Measurements from ENCODE around the gene KIF26B. TPM values are rescaled to one million over a fixed set of nuclear protein-coding genes. Genes with fewer than 3 reads are reported as not detected.

Gene KIF26B
- total RNA-seq, 2 donors from 2014 or later: 0.83 to 1.3 TPM

- Histone ChIP-seq H3K9me3 (no peaks in the 10 kb centered on the region), H3K27ac (no peak overlapping the region), H3K4me3 (no peak overlapping the region), H3K36me3 (no peaks in the 10 kb centered on the region), H3K4me1 (peaks cover 0 to 14% of the 10 kb centered on the region in 2 donors), H3K27me3 (no peaks in the 10 kb centered on the region)
- no peak for DNase-seq (ENCODE audit: low spot score)
- TF ChIP-seq CTCF (IDR thresholded peaks at IDR 0.05): no peak
Observed at GRCh38 chr1:245687636-245688535, 533.1 kb downstream of the KIF26B start.

- no peak for DNase-seq (ENCODE audit: low spot score)
- no peak for TF ChIP-seq CTCF (IDR thresholded peaks at IDR 0.05)
- peaks cover 0 to 5% of the 10 kb centered on the region in 2 donors for H3K4me1 ChIP-seq
- H3K4me3 ChIP-seq: no peak overlapping the region
- H3K27ac ChIP-seq: no peak overlapping the region
- no peaks in the 10 kb centered on the region for H3K27me3 ChIP-seq
- H3K36me3 ChIP-seq: no peaks in the 10 kb centered on the region
- no peaks in the 10 kb centered on the region for H3K9me3 ChIP-seq
Observed at GRCh38 chr1:245688536-245689453, 534.0 kb downstream of the KIF26B start.

GRCh38 chr1:245690156-245690690, 535.4 kb downstream of the KIF26B start:
- Histone ChIP-seq H3K4me3 (no peak overlapping the region), H3K36me3 (no peaks in the 10 kb centered on the region), H3K27ac (no peak overlapping the region), H3K9me3 (no peaks in the 10 kb centered on the region), H3K27me3 (no peaks in the 10 kb centered on the region), H3K4me1 (no peaks in the 10 kb centered on the region)
- DNase-seq (ENCODE audit: low spot score): no peak
- TF ChIP-seq CTCF (IDR thresholded peaks at IDR 0.05): no peak

- H3K27me3 ChIP-seq: no peaks in the 10 kb centered on the region
- no peak overlapping the region for H3K4me3 ChIP-seq
- no peaks in the 10 kb centered on the region for H3K4me1 ChIP-seq
- H3K27ac ChIP-seq: no peak overlapping the region
- no peaks in the 10 kb centered on the region for H3K9me3 ChIP-seq
- TF ChIP-seq CTCF (IDR thresholded peaks at IDR 0.05): no peak
- no peak for DNase-seq (ENCODE audit: low spot score)
- H3K36me3 ChIP-seq: no peaks in the 10 kb centered on the region
Observed at GRCh38 chr1:245690946-245691541, 536.3 kb downstream of the KIF26B start.

GRCh38 chr1:245691897-245692296, 537.1 kb downstream of the KIF26B start:
- Histone ChIP-seq H3K4me3 (no peak overlapping the region), H3K36me3 (no peaks in the 10 kb centered on the region), H3K4me1 (no peaks in the 10 kb centered on the region), H3K27me3 (no peaks in the 10 kb centered on the region), H3K9me3 (no peaks in the 10 kb centered on the region), H3K27ac (no peak overlapping the region)
- TF ChIP-seq CTCF (IDR thresholded peaks at IDR 0.05): no peak
- no peak for DNase-seq (ENCODE audit: low spot score)
